ENCODE measurements around the gene MRTFA.
"Not testable (repeated sequence)": the region's sequence is repeated elsewhere in the genome, so short reads cannot be mapped to it uniquely, and the experiment has no call there.

MRTFA gene

DNA sequence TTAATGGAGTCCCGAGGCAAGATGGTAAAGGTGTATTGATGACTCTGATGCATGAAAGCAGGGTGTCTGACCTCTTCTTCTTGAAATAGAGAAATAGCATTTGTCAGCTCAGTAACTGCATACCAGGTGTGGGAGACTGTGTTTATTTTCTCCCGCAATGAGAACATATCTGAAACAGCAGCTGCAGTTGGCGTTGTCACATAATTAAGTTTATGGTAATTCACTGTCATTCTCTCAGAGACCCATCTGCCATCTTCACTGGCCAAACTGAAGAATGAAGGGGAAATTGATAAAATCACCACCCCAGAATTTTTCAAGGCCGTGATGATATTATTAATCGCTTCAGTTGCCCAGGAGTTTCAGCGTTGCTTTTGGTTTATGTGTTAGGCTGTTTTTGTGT is 22.6 kb upstream of the MRTFA start:
- no peak for DNase-seq (ENCODE audit: low read depth in 2 of 2)

GRCh38 chr22:40656651-40657050 is 20.1 kb upstream of the MRTFA start:
- not testable (repeated sequence) for DNase-seq (ENCODE audit: low read depth in 2 of 2)

DNA sequence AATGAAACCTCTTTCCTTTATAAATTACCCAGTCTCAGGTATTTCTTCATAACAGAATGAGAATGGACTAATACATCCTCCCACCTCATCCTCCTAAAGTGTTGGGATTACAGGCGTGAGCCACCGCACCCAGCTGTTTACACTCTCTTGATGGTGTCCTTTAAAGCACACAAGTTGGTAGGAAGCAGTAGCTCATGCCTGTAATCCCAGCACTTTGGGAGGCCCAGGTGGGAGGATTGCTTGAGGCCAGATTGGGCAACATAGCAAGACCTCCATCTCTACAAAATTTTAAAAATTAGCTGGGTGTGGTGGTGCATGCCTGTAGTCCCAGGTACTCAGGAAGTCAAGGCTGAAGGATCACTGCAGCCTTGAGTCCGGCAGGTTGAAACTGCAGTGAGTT is 19.4 kb upstream of the MRTFA start:
- not testable (repeated sequence) for DNase-seq (ENCODE audit: low read depth in 2 of 2)

GRCh38 chr22:40654522-40655167 is 18.1 kb upstream of the MRTFA start:
- no peak for DNase-seq (ENCODE audit: low read depth in 2 of 2)

DNA sequence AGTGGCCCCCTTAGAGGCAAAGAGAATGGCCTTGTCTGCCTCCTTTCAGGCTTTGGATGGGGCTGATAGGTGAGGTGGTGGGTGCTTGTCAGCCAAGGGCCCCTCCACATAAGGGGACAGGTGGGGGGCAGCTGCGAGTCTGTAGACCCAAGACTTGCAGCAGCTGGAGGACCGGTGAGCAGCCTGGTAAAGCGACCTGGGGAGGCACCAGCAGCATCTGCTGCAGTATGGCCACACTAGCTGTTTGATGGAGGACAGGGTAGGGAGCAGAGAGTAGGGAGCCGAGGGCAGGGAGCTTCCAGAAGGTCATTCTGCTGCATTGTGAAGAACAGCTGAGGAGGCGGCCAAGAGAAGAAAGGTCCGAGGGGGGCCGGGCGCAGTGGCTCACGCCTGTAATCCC is 16.8 kb upstream of the MRTFA start:
- no peak for DNase-seq (ENCODE audit: low read depth in 2 of 2)

GRCh38 chr22:40651563-40652501 is 15.3 kb upstream of the MRTFA start:
- peak; percentile 78 to 87 for DNase-seq (ENCODE audit: low read depth in 2 of 2)

- no peak for DNase-seq (ENCODE audit: low read depth in 2 of 2)
Measured at GRCh38 chr22:40651057-40651456, 14.5 kb upstream of the MRTFA start.

DNA sequence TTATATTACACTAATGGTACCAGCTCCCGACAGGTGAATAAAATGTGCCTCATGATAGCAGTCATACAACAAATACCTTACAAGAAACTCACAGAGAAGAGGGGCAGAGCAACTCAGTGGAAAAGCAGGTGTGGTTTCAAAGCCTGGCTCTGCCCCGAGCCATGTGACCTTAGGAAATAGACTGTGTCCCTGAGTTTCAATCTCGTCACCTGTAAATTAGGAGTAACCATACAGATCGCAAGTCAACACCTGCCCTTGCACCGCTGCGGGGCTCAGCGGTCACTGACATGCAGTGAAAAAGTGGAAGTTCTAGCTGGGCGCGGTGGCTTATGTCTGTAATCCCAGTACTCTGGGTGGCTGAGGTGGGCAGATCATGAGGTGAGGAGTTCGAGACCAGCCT is 11.9 kb upstream of the MRTFA start:
- no peak for DNase-seq (ENCODE audit: low read depth in 2 of 2)

DNA sequence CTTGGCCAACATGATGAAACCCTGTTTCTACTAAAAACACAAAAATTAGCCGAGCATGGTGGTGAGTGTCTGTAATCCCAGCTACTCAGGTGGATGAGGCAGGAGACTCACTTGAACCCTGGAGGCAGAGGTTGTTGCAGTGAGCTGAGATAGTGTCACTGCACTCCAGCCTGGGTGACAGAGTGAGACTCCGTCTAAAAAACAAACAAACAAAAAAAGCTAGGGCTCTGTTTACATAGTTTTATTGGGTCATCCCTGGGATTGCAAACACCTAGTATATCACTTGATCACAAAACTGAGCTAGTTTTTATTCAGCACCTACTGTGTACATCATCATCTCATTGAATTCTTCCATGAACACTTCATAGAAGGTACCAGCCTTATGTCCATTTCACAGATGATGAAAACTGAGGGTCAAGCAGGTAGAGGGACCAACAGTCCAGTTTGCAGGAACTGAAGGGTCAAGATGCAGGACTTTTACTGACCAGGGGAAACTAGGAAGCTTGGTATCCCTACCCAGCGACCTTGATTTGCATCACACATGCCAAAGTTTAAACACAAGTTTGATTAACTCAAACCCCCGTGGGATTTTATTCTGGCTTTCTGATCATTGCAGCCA is 9.2 kb upstream of the MRTFA start:
- no peak for DNase-seq (ENCODE audit: low read depth in 2 of 2)

DNA sequence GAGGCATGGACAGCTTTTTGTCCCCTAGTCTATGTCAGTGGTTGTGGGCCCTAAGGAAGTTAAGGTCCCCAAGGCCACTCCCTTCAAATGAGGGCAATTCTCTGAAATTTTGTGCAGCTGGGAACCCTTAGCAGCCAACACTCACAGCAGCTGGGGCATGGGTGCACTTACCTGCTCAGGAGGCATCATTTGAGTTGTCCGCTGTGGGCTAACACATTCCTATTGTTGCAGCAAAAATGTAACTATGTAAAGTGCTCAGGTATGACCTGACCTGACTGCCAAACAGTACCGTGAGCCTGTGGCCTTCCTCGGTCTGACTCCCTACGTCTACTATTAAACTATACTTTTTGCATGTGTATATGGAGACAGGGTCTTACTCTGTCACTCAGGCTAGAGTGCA is 5.8 kb upstream of the MRTFA start:
- no peak for DNase-seq (ENCODE audit: low read depth in 2 of 2)

DNA sequence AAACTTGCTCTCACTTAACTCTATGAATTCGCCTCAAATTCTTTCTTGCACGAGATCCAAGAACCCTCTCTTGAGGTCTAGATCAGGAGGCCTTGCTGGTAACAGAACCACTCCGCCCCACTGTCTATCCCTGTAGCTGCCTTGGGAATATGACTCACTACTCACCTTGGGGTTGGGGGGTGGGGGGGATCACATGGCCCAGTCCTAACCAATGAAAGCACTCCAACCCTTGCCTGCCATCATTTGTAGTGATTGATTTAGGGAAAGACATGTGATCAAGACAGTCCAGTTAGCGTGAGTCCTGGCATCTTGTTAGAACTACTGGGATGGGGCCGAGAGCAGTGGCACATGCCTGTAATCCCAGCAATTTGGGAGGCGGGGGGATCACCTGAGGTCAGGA is 4.8 kb upstream of the MRTFA start:
- no peak for DNase-seq (ENCODE audit: low read depth in 2 of 2)

DNA sequence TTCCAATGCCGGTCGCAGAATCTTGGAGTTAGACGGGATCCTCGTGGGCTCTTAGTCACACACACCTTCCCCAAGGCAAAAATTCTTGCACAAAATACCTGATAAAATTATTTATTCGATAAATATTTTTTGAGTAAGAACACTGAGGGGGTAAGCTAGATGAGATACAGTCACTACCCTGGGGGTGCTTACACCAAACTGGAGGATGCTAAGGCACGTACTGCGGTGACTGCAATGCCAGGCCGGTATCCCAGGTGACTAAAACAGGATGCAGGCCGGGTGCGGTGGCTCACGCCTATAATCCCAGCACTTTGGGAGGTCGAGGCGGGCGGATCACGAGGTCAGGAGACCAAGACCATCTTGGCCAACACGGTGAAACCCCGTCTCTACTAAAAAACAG is 1.7 kb upstream of the MRTFA start:
- no peak for DNase-seq (ENCODE audit: low read depth in 2 of 2)

DNA sequence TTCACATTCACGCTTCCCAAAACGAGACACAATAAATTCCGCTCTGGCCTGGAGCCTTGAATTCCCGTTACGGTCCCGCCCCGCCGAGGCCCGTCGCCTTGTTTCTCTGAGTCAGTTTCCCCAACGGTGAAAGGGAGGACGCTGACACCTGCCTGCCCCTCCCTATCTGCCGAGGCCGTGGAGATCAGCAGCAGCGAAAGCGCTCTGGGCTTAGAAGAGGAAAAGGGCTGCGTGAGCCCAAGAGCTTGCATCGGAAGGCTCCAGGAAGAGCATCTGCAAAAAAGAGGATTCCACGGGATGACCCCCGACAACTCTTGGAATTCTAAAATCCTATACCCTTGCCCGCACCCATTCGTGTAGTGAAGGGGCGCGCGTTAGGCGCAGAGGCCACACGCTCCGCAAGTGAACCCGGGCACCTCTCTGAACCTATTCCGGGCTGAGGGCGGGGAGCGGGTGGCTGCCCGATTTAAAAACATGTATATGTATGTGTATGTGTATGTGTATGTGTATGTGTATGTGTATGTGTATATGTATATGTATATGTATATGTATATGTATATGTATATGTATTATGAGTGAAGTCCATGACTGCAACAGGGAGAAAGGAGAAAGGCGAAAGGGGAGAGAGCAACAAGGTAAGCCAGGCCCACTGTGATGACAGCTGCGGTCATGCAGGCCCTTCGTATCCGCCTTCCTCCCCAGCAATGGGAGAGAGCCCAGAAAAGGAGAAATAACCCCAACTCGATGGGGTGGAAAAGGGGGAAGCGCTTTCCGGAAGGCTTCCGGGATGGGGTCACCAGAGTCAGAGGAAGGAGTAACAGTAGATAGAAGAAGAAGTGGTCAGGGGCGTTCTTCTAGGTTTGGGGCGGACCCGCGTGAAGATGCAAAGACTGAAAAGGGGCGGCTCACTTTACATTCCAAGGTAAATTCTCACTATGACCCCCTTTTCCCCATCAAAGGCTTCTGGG is 948 bp upstream of the MRTFA start:
- DNase-seq (ENCODE audit: low read depth in 2 of 2): peak; percentile 32 to 50

GRCh38 chr22:40635940-40636379 is 559 bp downstream of the MRTFA start:
- DNase-seq (ENCODE audit: low read depth in 2 of 2): no peak

GRCh38 chr22:40635043-40635939 is 1.2 kb downstream of the MRTFA start:
- no peak for DNase-seq (ENCODE audit: low read depth in 2 of 2)

DNA sequence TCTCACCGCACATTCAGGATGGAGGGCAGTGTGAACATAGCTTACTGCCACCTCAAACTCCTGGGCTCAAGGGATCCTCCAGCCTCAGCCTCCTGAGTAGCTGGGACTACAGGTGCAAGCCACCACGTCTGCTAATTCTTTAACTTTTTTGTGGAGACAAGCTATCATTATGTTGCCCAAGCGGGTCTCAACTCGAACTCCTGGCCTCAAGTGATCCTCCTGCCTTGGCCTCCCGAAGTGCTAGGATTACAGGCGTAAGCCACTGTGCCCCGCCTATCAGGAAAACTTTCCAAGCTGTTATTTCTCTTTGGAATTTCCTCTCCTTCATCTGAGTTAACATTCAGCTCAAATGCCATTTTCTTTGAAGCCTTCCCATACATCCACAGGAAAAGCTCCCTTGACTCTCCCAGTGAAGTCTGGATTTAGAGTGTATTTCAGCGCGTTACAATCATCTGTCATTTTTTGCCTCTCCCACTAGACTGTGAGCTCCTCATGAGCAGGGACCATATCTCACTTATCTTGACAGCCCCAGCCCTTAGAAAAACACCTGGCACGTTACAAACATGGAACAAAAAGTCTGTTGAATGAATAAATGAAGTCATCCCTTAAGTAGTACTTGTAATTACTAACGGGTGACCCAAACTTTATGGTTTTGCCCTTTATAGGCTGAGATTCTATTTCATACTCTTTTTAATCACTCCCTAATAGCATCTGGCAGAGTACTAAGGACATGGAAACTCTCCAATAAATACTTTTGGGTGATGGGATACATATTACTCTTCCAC is 2.2 kb downstream of the MRTFA start:
- no peak for DNase-seq (ENCODE audit: low read depth in 2 of 2)

DNA sequence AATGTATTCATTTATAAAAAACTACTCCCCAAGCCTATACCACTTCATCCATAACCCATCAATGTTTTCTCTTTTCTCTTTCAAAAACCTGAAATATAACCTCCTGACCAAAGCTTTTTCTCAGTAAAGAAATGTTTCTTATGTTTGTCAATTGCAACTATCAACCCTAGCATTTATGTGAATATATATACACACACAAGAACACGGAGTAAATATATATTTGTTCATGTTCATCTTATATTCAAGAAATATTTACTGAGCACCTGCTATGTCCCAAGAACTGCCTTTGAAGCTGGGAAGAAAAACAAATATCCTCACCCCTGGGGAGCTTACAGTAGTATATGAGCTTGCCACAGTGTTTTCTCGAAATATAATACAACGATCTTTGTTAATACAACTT is 3.5 kb downstream of the MRTFA start:
- DNase-seq (ENCODE audit: low read depth in 2 of 2): no peak

GRCh38 chr22:40631925-40632324 is 4.6 kb downstream of the MRTFA start:
- DNase-seq (ENCODE audit: low read depth in 2 of 2): no peak

DNA sequence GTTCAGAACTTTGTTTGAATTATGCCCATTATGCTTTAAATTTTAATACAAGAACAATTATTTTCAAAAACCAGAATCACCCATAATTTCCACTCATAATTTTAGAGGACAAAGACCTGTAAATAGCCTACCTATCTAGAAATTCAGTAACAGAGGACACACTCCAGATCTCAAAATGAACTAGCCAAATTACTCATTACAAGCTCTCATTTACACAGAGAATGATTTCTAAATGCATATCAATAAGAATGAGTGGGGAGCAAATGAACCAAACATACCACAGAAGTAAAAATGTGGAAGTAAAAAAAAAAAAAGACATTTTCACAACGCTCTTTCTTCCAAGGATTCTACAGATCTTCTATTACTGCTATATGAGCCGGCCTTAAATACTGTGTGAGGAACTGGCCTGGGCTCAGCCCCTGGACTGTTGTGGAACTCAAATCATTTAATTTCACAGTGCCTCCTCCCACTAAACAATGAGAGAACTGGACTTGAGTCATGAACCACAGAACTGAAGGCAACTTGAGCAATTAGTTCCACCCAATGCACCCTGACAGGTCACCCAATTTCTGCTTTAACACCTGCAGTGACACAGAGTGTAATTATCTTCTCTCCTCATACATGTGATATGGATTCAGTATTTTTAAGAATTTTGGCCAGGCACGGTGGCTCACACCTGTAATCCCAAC is 8.0 kb downstream of the MRTFA start:
- no peak for DNase-seq (ENCODE audit: low read depth in 2 of 2)
